NCI-H2171 (cell line): ENCODE measurements around the gene REN.

Experiments used
- DNase-seq: peaks from one replicate; lab custom pipeline; 2025; lab: John Stamatoyannopoulos, UW

The REN gene

DNA sequence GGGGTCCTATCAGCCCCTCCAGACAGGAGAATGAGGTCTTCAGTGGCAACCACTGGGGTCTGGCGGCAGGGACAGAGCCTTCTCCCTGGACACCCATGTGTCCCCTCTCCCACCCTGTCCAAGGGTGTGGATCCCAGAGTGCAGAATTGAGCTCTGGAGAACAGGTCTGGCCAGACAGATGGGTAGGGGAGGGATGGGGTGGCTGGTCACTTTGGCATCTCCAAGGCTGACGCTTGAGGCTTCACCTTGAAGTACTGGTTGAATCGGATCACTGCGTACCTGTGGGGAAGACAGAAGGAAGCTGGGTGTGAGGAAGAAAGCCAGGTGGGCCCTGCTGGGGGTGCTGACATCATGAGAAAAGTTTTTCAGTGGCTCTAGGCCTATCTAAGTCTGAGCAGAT is 34.2 kb downstream of the REN start:
- no peak for DNase-seq

DNA sequence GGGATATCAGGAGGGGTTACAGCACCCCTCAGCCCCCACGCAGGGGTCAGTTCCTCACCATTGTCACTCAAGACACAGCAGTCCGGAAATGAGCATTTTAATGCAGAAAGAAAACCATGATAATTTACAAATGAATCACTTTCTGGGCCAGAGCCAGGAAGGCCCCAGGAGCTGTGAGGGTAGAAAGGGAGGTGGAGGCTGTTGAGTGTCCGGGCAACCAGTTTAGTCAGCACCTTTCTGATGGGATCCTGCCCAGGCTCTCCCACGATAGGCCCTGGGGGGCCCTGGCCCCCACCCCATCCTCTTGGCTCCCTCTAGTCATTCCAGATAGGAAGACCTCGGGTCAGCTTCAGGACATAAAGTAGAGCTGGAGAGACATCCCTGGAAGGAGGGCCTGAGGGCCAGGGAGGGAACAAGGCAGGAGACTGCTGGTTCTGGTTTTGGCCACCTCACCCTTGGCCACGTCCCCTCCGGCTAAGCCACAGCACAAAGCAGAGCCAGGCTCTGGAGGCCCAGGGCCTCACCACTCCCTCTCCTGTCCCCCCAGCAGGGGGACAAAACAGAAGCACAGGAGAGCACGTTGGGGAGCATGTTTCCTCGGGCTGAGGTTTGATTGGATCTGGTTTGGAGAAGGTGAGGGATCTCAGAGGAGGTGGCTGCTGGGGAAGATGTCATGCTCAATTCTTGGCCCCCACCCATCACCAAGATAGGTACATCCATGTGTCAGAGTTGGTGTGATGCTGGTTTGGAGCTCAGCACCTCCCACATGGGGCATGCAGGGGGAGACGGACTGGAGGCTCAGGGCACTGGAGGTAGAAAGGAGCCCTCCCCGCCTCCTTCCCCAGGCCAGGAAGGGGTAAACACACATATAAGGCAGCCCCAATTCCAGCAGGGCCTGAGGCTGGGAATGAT is 34.9 kb downstream of the REN start:
- no peak for DNase-seq

DNA sequence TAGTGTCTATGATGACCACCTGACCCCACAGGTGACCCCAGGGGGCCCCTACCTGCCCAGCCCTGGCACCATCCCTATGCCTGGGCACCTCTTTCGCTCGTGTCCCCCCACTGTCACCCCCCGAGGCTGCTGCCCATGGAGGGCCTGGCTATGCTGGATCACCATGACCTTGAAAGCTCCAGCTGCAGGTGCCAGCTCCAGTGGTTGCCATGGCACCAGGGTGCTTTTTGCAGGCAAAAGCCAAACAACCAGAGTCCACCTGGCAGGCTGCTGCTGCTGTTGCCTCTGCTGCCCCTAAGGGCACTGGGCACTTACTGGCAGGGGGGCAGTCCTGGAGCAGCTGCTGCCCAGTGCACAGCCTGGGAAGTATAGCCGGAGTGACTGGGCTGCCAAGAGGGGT is 36.0 kb downstream of the REN start:
- no peak for DNase-seq

DNA sequence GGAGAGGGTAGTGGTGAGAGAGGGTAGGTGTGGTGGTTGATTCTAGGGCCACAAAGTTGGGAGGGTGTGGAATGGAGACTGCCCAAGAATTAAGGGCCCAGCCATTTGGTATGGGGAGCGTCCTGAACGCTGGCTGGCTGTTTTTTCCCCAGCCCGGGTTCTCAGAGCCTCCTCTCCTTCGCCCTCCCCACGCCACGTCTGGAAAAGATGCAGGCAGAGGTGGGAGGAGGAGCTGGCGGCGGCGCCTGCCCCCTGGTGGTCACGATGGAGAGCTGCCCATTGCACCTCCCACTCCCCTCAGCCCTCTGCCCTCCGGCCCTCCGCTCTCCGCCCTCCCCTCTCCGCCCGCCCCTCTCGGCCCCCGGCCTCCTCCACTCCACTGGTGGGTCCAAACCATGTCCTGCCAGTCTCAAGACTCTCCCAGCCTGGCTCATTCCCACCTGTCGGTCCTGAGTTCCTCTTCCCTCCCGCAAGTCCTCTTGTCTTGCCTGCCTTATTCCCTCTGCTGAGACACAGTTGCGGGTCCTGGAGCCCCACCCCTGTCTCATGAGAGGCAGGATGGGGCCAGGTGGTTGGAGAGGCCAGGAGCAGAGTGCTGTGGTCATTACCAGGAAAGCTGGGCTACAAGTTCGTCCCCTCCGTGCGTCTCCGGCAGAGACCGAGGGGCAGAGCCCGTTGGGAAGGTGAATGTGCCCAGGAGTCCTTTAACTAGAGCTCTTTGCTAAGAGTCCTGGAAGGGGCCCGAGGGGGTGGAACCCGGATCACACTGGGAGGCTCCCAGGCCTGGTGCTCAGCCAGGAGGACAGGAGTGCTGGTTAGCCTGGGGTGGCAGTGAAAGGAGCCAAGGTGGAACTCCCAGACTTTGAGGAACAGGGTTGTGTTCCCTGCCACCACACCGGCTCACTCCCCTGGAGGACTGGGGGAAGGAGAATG is 36.9 kb downstream of the REN start:
- DNase-seq = peak; percentile 37

DNA sequence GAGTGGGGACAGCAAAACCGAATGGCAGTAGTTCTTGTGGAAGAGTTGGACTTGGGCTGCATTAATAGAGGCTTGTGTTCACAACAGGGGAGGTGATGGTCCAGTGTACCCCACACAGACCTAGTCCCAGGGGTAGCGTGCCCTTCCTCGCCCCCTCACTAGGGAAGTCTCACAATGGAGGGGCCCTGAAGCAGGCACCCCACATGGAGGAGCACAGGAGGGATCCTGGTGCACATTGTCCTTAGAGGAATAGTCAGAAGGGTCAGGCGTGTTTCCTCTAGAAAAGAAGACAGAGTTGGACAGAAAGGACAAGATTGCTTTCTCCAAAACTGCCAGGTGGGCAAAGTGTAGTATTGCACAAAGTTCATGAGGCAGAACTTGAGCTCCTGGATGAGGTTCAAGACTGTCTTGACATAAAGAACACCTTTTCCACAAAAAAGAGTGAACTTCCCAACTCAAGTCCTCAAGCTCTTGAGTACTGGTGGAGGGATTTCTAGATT is 37.6 kb downstream of the REN start:
- DNase-seq = no peak

DNA sequence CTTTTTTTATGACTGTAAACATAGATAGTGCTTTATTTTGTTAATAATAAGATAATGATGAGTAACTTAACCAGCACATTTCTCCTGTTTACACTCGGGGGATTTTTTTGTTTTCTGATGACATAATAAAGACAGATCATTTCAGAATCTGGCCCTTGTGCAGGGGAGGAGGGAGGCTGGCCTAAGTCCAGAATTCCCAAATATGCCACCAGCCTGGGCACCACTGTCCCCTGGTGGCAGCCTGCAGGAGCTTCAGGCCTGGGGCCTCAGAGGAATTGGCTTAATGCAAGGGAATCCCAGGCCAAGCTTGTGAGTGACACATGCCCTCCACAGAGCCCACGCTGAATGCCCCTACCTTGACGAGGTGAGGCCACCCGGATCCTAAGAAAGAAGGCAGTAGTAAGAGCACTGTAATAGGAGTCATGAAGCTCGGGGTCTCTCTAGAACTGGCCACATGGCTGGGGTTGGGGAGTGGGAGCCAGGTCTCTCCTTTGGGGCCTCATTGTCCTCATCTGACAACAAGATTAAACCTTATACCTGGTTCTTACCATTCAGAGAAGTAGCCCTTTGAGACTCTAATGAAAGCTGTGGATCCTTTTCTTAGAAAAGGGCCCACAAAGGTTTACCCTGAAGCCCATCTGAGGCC is 38.4 kb downstream of the REN start:
- peak; percentile 77 for DNase-seq

DNA sequence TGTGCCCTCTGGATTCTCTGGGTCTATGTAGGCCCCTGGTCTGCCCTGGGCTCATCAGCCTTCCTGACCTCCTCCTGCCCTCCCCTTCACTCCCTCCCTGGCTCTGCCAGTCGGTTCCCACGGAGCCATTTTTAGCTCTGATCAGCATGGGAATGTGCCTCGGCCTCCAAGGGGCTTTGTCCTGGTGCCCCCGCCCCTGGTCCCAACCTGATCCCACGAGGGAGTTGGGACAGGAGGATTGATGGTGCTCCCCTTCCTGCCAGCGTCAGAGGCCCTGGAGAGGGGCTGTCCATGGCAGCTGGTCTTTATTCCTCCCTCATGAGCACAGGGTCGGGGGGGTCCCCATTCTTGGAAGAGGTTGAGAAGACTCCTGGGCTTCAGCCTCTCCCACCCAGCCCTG is 39.2 kb downstream of the REN start:
- no peak for DNase-seq

DNA sequence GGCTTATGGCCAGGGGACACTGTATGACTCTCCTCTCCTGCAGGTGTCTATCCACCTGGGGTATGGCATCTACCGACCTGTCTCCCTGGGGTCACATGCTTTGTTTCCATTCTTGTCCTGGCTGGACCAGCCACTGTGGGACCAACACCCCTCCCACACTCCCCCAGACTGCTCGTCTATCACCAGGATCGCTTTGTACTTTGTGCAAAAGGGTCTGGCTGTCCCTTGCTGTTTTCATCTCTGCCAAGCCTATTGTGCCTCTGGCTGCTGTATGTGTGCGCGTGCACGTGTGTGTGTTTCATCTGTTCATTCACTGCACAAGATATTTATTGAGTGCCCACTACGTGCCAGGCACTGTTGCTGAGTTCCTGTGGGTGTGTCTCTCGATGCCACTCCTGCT is 39.8 kb downstream of the REN start:
- no peak for DNase-seq

DNA sequence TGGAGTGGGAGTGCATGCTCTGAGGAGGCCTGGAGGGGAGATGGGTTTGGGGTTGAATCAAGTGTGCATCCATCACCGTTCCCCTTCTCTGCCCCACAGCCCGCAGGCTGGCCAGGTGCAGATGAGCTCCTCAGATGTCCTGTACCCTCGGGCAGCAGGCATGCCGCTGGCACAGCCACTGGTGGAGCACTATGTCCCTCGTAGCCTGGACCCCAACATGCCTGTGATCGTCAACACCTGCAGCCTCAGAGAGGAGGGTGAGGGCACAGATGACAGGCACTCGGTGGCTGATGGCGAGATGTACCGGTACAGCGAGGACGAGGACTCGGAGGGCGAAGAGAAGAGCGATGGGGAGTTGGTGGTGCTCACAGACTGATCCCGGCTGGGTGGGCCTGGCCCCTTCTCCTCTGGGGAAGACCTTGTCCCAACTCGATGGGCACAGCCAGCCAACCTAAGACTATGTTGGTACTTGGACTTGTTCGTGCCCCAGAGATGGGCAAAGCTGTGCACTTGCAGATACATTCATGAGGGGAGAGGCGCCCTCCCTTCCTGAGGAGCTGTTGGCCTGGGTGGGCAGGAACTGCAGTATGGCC is 40.3 kb downstream of the REN start:
- DNase-seq = no peak

DNA sequence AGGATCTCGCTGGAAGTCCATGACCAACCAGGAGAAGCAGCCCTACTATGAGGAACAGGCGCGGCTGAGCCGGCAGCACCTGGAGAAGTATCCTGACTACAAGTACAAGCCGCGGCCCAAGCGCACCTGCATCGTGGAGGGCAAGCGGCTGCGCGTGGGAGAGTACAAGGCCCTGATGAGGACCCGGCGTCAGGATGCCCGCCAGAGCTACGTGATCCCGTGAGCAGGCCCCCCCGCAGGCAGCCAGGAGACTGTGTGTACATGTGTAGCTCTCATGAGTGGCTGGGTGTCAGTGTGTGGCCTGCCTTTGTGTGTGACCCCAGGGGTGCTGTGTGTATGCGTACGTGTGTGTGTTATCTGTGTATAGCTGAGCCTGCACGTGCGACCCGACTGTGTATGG is 41.5 kb downstream of the REN start:
- no peak for DNase-seq

DNA sequence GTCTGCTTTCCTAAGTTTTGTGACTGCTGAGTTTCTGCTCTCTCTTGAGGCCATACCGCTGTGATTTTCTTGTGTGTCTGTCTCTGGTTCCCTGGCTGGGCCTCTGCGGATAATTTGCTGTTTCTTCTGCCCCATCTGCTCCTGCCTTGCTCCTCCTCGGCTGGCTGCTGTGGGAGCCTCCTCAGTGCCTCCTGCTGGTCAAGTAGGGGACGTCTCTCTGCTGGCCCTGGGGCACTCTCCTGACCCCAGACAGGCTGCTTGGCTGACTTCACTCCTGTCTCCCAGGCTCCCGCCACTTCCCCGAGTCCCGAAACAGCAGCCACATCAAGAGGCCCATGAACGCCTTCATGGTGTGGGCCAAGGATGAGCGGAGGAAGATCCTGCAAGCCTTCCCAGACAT is 42.8 kb downstream of the REN start:
- no peak for DNase-seq

DNA sequence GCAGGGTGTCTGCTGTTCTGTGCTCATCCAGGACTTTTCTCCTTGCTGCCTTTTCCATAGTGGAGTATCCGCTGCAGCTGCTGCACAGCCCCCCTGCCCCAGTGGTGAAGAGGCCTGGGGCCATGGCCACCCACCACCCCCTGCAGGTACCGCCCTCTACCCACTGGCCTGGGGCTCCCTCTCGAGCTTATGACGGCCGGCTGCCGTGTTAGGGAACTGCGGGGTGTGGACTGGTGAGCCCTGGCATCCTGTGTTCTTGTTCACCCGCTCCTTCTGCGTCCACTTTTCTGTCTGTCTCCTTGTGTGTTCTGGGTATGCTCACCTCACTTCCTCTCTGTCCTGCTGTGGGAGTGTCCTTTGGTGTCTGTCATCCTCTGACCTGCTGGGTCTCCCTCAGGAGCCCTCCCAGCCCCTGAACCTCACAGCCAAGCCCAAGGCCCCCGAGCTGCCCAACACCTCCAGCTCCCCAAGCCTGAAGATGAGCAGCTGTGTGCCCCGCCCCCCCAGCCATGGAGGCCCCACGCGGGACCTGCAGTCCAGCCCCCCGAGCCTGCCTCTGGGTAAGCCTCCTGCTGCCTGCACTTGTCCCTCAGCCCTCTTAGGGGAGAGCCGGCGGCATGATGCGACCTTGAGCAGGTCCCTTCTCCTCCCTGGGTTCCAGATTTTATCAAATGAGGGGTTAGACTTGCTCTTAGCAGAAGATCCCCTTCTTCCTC is 44.1 kb downstream of the REN start:
- DNase-seq = no peak

DNA sequence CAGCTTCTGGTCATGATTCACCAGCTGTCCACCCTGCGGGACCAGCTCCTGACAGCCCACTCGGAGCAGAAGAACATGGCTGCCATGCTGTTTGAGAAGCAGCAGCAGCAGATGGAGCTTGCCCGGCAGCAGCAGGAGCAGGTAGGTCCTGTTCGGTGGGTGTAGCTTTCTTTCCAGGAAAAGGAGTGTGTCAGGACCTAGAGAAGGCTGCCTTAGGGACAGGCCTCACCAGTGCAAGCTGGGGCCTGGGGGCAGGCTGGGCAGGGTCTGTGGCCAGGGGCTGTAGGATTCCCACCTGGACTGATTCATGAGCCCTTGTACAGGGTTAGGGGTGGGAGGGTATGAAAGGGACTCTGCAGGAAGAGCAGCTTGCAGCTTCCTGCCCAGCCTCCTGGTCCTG is 49.6 kb downstream of the REN start:
- no peak for DNase-seq

DNA sequence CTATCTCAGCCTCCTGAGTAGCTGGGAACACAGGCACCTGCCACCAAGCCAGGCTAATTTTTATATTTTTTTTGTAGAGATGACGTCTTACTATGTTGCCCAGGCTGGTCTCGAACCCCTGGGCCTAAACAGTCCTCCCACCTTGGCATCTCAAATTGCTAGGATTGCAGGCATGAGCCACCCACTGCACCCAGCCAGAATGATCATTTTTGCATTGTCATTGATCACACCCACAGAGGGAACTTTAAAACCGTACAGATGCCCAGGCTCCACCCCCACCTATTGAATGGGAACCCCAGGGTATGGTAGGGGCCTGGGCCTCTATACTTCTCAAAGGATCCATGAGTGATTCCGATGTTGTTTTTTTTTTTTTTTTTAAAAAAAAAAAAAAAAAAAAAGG is 51.0 kb downstream of the REN start:
- no peak for DNase-seq

DNA sequence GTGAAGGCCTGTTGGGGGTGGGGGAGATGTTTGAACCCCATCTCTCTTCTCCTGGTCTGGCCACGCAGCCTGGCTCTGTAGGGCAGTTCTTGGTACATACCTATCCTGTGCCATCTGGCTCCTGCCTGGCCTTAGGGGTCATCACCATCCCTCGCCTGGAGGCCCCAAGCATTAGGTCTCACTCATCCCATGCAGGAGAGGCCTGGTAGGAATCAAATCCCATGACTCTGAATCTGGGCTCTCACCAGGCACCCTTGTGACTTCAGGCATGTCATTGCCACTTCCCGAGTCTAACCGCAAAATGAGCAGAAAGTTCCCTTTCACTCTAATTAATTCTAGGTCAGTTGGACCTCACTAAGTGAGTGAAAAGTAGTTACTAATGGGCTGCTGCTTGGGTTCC is 51.5 kb downstream of the REN start:
- DNase-seq = no peak

DNA sequence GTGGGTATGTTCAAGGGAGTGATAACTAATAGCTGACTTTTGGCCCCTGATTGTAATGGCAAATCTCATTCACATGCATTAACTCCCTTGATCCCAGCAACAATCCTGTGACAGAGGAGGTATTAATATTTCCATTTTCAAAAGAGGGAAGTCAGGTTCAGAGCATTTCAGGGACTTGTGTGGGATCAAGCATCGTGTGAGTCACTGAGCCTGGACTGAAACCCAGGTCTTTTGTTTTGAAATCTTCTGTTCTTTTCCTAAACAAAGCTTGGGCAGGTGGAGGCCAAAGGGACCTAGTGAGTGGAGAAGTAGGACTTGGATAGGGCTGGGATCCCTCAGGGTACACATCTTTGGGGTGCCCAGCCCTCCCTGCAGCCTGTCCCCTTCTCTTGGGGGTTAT is 52.2 kb downstream of the REN start:
- DNase-seq = no peak

DNA sequence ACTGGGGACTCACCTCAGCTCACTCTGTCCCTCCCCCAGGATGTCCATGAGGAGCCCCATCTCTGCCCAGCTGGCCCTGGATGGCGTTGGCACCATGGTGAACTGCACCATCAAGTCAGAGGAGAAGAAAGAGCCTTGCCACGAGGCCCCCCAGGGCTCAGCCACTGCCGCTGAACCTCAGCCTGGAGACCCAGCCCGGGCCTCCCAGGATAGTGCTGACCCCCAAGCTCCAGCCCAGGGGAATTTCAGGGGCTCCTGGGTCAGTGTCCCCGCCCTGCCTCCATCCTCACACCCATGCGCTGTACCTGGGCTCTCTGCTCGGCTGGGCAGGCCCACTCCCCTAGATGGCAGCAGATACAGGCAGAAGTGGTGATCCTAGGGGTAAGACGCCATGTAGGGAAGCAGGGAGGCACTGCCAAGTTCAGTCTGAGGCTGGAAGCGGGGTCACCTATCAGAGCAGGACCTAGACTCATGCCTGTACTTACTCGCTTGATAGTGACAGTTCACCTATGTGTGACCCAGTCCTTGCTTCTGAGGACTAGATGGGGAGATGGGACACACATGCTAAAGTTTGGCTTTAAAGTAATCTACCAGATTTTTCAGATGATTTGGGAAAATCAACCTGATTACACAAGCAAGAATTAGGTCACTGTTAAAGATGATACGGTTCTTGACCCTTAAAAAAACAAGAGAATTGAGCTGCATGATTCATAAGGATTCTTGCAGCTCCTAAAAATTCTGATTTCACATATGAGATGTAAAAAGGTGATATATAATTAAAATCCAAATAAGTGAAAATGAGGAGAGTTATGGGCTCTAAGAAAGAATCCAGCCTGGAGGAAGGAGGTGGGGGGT is 53.0 kb downstream of the REN start:
- no peak for DNase-seq

DNA sequence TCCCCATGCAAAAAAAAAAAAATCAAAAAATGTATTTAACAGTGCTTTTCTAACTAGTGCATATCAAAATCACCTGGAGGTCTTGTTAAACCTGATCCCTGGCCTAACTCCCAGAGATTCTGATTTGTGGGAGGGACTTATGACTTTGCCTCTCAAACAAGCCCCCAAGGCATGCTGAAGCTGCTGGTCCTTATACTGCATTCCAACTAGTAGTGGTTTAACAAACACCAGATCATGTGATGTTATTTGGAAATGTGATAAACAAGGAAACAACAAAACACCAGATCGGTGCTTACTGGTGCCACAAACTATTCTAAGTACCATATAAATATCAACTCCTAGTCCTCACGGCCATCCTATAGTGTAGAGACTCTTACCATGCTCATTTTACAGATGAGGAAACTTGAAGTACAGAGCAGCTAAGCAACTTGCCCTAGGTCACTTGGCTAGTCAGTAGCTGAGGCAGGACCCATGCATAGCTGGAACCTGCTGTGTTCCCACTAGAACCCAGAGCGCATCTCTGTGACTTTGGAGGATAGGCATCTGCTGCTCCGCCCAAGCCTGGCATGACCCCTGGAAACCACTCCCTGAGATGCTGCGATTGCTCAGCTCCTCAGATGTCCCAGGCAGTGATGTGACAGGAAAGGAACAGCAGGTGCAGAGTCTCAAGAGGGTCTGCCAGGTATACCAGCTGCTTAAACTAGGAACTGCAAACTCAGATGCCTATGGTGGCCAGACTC is 55.1 kb downstream of the REN start:
- DNase-seq = peak; percentile 50

DNA sequence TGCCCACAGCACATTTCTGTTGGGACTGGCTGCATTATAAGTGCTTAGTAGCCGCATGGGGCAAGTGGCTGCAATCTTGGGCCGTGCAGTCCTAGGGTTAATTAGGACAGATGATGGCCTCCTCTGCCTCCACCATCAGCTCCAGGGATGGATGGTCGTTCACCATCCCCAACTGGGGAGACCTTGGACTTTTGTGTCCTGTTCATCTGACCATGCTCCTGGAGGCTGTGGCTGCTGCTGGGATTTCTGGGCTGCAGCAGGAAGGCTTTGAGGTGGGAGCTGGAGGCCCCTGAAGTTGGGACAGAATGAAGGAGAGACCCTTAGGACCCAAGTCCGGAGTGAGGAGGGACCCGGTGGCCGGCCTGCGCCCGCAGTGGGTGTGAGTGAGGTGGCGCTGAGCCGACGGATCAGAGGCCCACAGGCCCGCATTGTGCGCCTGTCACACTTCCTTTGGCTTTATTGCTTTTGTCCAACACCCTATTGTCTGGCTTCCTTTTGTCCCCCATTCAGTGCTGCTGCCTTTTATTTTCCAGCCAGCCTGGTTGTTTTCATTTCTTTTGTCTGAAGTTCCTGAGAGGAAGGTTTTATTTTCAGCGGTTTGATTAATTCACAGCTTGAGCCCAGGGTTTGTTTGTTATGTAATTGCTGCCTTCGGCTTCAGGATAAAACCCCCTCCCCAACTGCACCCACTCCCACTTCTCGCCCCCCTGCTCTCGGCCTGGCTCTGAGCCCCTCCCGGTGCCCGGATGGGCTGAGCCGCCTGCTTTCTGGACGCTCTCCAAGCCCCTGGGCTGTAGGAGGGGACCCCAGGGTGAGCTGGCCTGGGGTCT is 57.6 kb downstream of the REN start:
- no peak for DNase-seq
